Mesothelial cell of epicardium (in vitro differentiated cells): ENCODE measurements around the gene AQP10. TPM values are rescaled to one million over a fixed set of nuclear protein-coding genes. Genes with fewer than 3 reads are reported as not detected.

Experiments used
- DNase-seq, 2 experiments: peaks; one replicate each; pipeline ENCODE4 v3.0.0; 2021; ENCODE audit warnings: low spot score in 2 of 2; ENCODE audit not compliant: unreplicated experiment in 2 of 2
- H3K27ac Mint-ChIP-seq: 2 replicates; pipeline ENCODE4 v1.8.0; 2021; ENCODE audit warnings: mixed read lengths
- H3K27me3 Mint-ChIP-seq: 2 replicates; pipeline ENCODE4 v1.8.0; 2021; ENCODE audit warnings: low read depth, mixed read lengths
- H3K36me3 Mint-ChIP-seq: 2 replicates; pipeline ENCODE4 v1.8.0; 2021; ENCODE audit warnings: mixed read lengths
- H3K4me1 Mint-ChIP-seq: 2 replicates; pipeline ENCODE4 v1.8.0; 2021; ENCODE audit warnings: mixed read lengths
- H3K4me3 Mint-ChIP-seq: 2 replicates; pipeline ENCODE4 v1.8.0; 2021; ENCODE audit warnings: mild to moderate bottlenecking, moderate library complexity, mixed read lengths
- H3K9me3 Mint-ChIP-seq: 2 replicates; pipeline ENCODE4 v1.8.0; 2021; ENCODE audit warnings: mixed read lengths
- total RNA-seq: library from RNA; stranded (reverse); gene quantifications from 3 replicates; pipeline ENCODE4 v1.2.1, GENCODE V29; 2021
- TF ChIP-seq, protein P1 (sequence below): fragments of 200-600 bp; sonication (generic); IDR thresholded peaks from one replicate; pipeline ENCODE4 v1.5.0; 2021; ENCODE audit warnings: antibody characterized with exemption; ENCODE audit not compliant: unreplicated experiment

The AQP10 gene
- total RNA-seq, 1 donor from 2014 or later: 0.60 TPM

DNA sequence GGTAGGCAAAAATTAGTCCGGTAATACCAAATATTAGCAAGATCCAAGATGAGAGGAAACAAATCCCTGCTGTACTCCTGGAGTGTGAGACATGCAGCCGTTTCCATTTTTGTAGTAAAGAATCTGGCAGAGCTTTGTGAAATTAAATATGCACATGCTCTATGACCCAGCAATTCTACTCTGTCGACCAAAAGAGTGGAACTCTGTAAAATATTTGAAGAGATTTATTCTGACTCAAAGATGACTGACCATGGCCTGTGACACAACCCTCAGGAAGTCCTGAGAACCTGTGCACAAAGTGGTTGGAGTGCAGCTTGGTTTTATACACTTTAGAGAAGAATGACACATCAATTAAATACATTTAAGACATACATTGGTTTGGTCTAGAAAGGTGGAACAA, 32.2 kb upstream of the AQP10 start:
- DNase-seq: no peak
- Mint-ChIP-seq H3K4me1 (peaks cover 4% of the 10 kb centered on the region), H3K4me3 (no peak overlapping the region), H3K36me3 (no peaks in the 10 kb centered on the region), H3K9me3 (peaks cover 5% of the 10 kb centered on the region), H3K27ac (no peak overlapping the region), H3K27me3 (no peaks in the 10 kb centered on the region)
- TF ChIP-seq, protein P1, sequence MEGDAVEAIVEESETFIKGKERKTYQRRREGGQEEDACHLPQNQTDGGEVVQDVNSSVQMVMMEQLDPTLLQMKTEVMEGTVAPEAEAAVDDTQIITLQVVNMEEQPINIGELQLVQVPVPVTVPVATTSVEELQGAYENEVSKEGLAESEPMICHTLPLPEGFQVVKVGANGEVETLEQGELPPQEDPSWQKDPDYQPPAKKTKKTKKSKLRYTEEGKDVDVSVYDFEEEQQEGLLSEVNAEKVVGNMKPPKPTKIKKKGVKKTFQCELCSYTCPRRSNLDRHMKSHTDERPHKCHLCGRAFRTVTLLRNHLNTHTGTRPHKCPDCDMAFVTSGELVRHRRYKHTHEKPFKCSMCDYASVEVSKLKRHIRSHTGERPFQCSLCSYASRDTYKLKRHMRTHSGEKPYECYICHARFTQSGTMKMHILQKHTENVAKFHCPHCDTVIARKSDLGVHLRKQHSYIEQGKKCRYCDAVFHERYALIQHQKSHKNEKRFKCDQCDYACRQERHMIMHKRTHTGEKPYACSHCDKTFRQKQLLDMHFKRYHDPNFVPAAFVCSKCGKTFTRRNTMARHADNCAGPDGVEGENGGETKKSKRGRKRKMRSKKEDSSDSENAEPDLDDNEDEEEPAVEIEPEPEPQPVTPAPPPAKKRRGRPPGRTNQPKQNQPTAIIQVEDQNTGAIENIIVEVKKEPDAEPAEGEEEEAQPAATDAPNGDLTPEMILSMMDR: no peak

- no peak overlapping the region for H3K4me3 Mint-ChIP-seq
- no peak for DNase-seq
- no peaks in the 10 kb centered on the region for H3K27me3 Mint-ChIP-seq
- H3K36me3 Mint-ChIP-seq: peaks cover 3% of the 10 kb centered on the region
- no peak overlapping the region for H3K27ac Mint-ChIP-seq
- H3K4me1 Mint-ChIP-seq: peaks cover 4% of the 10 kb centered on the region
- TF ChIP-seq, protein P1: no peak
- peaks cover 19% of the 10 kb centered on the region for H3K9me3 Mint-ChIP-seq
Observed at GRCh38 chr1:154290921-154291320, 30.0 kb upstream of the AQP10 start.

DNA sequence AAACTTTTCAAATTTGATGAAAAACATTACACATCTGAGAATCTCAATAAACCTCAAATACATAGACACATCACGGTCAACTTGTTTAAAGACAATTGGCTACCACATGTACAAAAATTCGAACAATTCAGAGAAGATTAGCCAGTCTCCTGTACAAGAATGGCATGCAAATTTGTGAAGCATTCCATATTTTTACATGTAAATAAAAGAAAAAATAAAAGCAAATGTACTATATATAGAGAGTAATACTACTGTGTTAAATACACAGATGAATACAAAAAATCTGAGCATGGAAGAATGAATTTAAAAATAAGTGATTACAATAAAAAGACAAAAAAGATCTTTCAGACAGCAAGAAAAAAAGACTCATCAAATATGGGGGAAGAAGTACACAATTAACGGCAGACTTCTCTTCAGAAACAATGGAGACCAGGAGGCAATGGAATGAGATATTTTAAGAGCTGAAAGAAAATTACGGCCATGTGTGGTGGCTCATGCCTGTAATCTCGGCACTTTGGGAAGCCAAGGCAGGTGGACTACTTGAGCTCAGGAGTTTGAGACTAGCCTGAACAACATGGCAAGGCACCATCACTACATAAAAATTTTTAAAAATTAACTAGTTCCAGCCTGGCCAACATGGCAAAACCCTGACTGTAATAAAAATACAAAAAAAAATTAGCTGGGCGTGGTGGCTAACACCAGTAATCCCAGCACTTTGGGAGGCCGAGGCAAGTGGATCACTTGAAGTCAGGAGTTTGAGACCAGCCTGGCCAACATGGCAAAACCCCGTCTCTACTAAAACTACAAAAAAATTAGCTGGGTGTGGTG, 25.3 kb upstream of the AQP10 start:
- no peak overlapping the region for H3K27ac Mint-ChIP-seq

DNA sequence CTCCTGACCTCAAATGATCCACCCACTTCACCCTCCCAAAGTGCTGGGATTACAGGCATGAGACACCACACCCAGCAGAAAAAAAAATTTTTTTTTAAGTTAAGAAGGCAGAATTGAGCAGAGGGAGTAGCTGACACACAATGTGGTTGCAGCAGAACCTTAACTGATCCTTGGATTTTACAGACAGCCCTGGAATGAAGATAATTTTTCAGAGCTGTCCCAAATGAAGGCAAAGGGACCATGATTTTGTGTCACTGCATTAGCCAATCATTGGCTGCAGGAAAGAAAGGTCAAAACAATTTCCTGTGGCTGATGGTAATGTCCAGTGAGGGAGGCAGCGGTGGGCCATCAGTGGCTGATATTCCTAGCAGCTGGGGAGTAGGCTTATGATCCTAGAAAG, 19.3 kb upstream of the AQP10 start:
- Mint-ChIP-seq H3K36me3 (no peaks in the 10 kb centered on the region), H3K27ac (no peak overlapping the region), H3K27me3 (peaks cover 16% of the 10 kb centered on the region), H3K4me1 (no peaks in the 10 kb centered on the region), H3K4me3 (no peak overlapping the region), H3K9me3 (peaks cover 7% of the 10 kb centered on the region)
- TF ChIP-seq, protein P1: no peak
- no peak for DNase-seq

More for the DNA sequence above, 25.3 kb upstream of the AQP10 start:
- H3K4me3 Mint-ChIP-seq: no peak overlapping the region
- no peak for DNase-seq
- peaks cover 26% of the 10 kb centered on the region for H3K9me3 Mint-ChIP-seq
- H3K36me3 Mint-ChIP-seq: peaks cover 3% of the 10 kb centered on the region
- H3K4me1 Mint-ChIP-seq: peaks cover 4% of the 10 kb centered on the region
- no peaks in the 10 kb centered on the region for H3K27me3 Mint-ChIP-seq
- TF ChIP-seq, protein P1: no peak

GRCh38 chr1:154304664-154305337, 16.1 kb upstream of the AQP10 start:
- DNase-seq: no peak
- TF ChIP-seq, protein P1: no peak
- Mint-ChIP-seq H3K36me3 (no peaks in the 10 kb centered on the region), H3K4me3 (no peak overlapping the region), H3K27me3 (peaks cover 17% of the 10 kb centered on the region), H3K27ac (no peak overlapping the region), H3K9me3 (peaks cover 8% of the 10 kb centered on the region), H3K4me1 (no peaks in the 10 kb centered on the region)
